NCI-H460 (cell line): ENCODE results near the gene TERB1. TPM values are rescaled to one million over a fixed set of nuclear protein-coding genes. Genes with fewer than 3 reads are reported as not detected.
A peak's percentile ranks its signal among the peaks of the same experiment; 100 is the strongest.

ENCODE experiments used
- DNase-seq: peaks from one replicate; pipeline ENCODE4 v3.0.0-alpha.2; 2016; ENCODE audit warnings: low read depth; ENCODE audit errors: extremely low read depth
- total RNA-seq: library from RNA; depleted of rRNA; stranded (reverse); fragments of >200 nt; shearing (Covaris generic); gene quantifications from 2 replicates; pipeline ENCODE4 v1.2.3, GENCODE V29; 2014

The TERB1 gene
- total RNA-seq, 1 experiment from 2014 or later, result 0.20 TPM

- DNase-seq, result peak; percentile 71
Measured at GRCh38 chr16:66751303-66751991, 49.9 kb downstream of the TERB1 start, which contains the start of gene DYNC1LI2. Gene DYNC1LI2, minus strand, starts transcription at chr16:66751609. Its CDS starts 18 bp downstream, at chr16:66751591.

- DNase-seq, result no peak
Measured at GRCh38 chr16:66751053-66751302, 50.4 kb downstream of the TERB1 start.

- no peak for DNase-seq
Measured at GRCh38 chr16:66750279-66751052, 50.9 kb downstream of the TERB1 start.

DNA sequence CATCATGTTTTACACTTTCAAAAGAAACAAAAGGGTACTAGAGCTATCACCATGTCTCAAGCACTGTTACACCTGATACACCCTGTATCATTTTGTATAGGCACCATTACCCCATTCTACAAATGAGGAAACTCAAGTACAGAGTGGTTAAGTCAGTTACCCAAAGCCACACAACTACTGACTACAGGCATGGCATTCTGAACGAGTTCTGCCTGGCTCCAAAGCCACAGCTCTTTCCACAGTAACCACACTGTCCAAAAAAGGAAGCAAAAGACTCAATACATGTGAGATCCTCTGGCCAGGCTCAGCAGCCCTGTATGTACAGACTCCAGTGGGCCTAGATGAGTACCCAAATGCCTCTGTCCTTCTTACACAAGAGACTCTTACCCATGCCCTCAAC lies 54.7 kb downstream of the TERB1 start:
- no peak for DNase-seq

GRCh38 chr16:66746048-66746447 lies 55.3 kb downstream of the TERB1 start:
- no peak for DNase-seq

GRCh38 chr16:66741950-66742808 lies 59.2 kb downstream of the TERB1 start:
- no peak for DNase-seq

- DNase-seq, result peak; percentile 97
Measured at GRCh38 chr16:66741169-66741900, 60.0 kb downstream of the TERB1 start.

- peak; percentile 60 for DNase-seq
Measured at GRCh38 chr16:66740533-66740932, 60.9 kb downstream of the TERB1 start.

DNA sequence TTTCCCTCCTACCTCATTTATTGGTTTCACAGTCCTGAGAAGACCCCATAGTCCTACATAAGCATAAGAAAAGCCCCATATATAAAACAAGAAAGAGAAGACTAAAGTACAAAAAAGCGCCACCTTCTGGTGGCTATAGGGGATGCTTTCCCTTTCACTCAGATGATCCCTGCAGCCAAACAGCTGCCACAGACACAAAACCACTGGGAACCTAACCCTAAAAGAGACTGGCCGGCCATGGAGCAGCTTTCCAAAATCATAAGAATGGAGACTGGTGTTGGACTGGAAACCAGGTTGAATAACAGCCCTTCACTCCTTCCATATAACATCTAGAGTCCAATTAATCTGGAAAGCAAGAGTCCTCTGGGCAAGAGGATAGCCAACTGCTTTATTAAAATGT lies 61.4 kb downstream of the TERB1 start:
- peak; percentile 56 for DNase-seq

- DNase-seq, result no peak
Measured at GRCh38 chr16:66735891-66736290, 65.5 kb downstream of the TERB1 start.

- DNase-seq, result no peak
Measured at GRCh38 chr16:66731101-66731500, 70.3 kb downstream of the TERB1 start.

GRCh38 chr16:66728804-66729203 lies 72.6 kb downstream of the TERB1 start:
- DNase-seq, result no peak

GRCh38 chr16:66728117-66728787 lies 73.1 kb downstream of the TERB1 start:
- peak; percentile 68 for DNase-seq

- no peak for DNase-seq
Measured at GRCh38 chr16:66720766-66721165, 80.6 kb downstream of the TERB1 start.

DNA sequence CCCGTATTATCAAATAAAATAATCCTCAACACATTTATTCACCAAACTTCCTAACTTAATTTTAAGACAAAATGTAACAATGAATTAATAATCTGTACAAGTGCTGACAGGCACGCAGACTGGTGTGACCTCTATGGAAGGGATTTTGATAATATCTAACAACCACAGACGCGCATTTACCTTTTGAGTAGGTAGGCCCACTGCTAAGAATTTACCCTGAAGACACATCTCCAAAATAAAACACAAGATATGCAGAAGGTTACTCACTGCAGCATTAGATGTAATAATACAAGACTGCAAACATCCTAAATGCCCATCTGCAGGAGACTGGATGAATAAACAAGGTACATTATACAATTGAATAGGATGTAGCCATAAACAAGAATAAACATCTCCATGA lies 82.1 kb downstream of the TERB1 start:
- no peak for DNase-seq

- DNase-seq, result no peak
Measured at GRCh38 chr16:66717776-66718175, 83.6 kb downstream of the TERB1 start.

DNA sequence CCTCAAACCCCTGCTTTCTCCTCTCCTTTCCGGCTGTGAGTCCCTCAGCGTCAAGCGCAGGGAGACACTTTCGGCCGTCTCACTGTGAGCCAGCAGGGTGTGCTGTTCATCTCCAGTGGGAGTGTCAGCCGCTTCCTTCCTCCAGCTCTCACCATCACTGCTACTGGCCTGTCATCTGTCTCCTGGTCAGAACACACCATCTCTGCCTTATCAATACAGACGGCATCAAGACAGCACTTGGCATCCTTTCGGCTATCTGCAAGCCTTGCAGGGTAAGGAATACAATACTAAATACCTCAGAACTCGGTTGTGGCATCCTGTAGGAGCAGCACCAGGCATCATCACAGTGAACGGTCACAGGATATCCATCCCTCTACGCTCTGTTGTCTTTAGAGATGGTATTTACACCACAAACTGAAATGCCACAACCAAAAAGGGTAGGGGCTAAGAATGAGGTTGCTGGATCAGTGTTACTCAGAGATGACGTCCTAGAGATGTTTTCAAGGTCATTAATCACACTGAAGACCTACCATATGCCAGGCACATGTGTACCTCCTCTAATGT lies 84.2 kb downstream of the TERB1 start:
- peak; percentile 38 for DNase-seq

DNA sequence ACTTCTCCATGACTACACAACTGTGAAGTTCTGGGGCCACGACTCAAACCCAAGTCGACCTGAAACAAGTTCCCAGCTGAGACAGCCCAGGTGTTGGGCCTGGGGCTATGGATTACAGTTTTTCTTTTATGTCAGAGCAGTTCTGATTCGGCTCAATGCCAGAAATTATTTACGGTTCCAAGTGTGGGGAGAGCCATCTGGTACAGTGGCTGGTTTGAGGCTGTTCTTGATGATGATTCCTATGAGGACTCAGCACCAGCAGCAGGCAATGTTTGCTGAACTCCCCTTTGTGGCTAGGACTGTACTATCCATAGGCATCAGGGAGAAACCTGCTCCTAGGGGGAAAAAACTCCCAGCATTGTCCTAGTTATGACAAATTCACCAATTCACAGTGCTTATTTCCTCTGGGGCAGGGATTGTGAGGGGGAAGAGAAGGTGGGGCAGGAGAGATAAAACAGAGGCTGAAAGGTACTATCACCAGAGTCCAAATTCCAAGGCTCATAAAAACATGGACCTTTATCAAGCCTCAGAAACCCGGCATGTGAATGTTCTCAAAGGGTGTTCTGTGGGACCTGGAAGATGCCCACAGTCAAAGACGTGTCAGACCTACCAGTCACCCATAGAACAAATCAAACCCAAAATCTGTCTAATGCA lies 86.6 kb downstream of the TERB1 start:
- no peak for DNase-seq

DNA sequence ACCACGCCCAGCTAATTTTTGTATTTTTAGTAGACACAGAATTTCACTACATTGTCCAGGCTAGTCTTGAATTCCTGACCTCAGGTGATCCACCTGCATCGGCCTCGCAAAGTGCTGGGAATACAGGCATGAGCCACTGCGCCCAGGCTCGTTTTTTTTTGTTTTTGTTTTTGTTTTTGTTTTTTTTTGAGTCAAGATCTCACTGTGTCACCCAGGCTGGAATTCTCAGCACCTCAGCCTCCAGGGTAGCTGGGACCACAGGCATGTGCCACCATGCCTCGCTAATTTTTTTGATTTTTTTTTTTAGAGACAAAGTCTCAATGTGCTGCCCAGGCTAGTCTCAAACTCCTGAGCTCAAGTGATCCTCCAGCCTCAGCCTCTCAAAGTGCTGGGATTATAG lies 87.3 kb downstream of the TERB1 start:
- no peak for DNase-seq
